SH-SY5Y (cell line): ENCODE measurements around the gene ARAP2.

Experiments
- GATA2 ChIP-seq: IDR thresholded peaks from 2 replicates; pipeline ENCODE4 v1.6.1; 2011; ENCODE audit warnings: mild to moderate bottlenecking, low read depth, low read length
- GATA3 ChIP-seq: IDR thresholded peaks from 2 replicates; pipeline ENCODE4 v1.6.1; 2011; ENCODE audit warnings: low read depth, mild to moderate bottlenecking, low read length, moderate library complexity

Gene ARAP2

DNA sequence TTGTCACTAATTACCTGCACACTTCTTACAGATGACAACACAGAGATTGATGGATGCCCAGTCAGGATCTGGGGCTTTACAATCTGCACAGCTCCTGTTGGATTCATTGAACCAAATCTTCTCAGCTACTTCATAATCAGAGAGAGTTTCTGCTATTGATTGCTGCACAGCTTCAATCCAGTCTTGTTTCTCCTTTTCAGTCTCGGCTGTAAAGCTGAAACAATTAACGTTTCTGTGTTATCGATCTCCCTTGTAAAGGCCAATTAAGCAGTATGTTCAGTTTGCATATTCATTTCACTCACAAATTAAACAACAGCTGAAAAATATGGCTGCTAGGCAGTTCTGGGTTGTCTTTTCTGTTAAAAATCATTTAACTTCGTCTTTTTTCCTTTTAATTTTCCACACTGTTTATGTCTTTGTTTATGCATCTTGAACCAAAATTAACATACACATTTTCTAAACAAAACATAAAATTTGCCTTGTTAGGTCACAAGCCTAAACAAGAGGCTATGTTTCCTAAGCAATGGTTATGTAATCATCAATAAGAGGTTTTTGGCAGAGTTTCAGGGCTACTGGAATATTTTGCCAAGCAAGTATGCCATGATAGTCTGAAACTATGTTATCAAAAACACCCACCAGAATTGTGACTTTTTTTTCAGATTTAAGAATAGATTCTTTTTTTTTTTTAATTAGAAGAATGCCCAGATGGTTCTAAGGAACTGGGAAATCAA, 79.2 kb downstream of the ARAP2 start:
- no peak for TF ChIP-seq GATA2

DNA sequence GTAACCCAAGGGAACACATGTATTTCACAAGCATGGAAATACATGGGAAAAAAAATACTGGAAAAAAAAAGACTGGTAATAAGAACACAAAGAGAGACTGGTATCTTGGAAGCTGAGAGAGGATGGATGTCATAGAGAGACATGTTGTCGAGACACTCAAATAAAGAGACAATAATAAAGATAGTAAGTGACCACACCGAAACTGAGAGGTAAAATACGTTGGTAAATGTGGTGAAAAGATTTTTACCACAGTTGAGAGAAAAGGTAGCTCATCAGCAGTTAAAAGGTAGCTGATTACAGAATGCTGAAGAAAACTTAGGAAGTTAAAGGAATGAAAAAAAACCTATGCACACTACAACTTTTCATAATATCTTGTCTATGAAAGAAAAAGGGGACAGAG, 81.1 kb downstream of the ARAP2 start:
- TF ChIP-seq GATA3 (no peak), GATA2 (no peak)

DNA sequence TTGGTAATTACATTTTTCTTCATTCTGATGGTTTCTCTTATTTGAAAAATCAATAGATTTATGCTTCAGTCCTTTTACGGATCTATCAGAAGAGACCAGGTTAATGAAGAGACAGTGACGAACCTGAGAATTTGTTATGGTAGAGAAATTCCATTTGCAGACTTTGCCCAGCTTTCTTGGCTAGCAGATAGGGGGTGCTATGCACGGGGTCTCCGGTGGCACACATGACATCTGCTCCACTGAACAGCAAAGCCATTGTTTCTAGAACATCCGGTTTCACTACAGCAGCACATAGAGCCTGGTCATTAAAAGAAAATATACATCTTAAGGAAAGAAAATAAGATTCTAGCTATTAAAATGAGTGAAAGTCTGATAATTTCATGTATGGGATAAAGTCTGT, 85.1 kb downstream of the ARAP2 start:
- TF ChIP-seq GATA2 = no peak
- no peak for TF ChIP-seq GATA3

DNA sequence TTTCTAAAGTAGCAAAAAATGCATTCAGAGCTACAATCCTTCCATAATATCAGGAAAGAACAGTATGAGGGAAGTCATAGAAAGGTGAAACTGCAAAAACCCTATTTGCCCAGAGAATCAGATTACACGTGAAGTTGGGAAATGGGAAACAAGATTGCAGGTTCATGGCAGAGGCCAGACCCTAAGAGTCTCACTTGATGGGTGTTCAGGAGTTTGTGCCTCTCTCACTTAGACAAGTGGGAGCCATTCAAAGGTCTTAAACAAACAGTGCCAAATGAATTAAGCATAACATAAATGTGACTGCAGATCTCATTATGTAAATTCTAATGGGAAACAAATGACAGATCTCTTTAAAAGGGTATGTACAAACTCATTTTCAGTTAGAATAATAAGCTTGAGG, 91.6 kb downstream of the ARAP2 start:
- TF ChIP-seq GATA3 (no peak), GATA2 (no peak)

DNA sequence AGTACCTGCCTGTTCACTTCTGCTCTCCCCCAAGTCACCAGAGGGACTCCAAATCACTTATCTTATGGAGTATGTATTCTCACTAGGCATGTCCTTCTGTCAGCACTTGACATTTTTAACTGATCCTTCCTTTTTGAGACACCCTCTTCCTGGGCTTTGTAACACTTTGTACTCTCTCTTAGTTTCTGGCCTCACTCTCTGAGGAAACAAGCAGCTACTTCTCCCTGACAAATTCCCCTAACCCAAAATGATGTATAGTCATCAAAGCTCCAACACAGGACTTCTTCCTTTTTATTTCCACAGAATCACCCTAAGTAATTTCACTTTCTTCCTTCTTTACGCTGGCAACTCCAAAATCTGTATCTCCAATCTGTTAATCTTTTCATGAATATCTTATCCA, 101.8 kb downstream of the ARAP2 start:
- TF ChIP-seq GATA2 (no peak), GATA3 (no peak)

DNA sequence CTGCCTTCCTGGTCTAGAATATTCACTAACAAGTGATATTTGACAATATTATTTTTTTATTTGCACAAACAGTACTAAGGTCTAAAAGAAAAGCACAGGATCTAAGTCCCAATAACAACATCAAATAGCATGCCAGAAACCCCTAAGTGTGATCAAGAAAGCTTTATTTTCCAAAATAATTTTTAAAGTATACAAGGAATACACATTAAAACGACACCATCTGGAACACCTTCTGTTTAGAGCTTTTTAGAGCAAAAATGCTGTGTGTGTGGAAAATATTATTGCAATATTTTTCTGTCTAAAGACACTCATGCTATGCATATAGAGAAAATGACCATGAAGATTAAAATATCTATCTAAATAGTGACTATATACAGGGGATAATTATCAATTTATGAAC, 103.1 kb downstream of the ARAP2 start:
- TF ChIP-seq GATA2 (no peak), GATA3 (no peak)

DNA sequence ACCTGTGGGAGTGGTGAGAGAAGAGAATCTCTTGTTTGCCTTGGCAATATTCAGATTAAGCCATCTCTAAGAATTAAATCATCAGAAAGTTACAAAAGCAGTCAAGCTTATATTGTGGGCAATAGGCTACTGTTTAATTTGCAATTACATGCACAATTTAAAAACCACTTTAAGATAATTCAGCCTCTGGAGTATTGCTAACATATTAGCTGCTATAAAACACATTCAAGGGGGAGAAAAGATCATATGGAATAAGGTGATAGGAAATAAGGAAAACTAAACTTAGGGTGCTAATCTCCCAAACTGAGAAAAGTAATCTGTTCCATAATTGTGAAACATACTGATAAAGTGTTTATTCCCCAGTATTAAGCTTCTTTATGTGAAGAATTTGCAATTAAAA, 103.9 kb downstream of the ARAP2 start:
- no peak for TF ChIP-seq GATA2
- no peak for TF ChIP-seq GATA3

DNA sequence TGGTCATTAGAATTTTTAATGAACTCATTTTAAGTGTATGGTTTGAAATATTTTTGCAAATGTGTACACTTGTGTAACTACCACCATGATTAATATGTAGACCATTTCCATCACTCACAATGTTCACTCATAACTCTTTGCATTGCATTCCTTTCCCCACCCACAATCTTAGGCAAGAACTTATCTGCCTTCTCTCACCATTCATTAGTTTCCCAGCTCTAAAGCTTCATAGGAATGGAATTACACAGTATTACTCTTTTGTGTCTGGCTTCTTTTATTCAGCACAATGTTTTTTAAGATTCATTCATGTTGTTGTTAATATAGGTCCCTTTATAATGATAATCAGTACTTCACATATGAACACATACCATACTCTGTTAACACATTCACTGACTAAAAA, 106.1 kb downstream of the ARAP2 start:
- TF ChIP-seq GATA2 (no peak), GATA3 (no peak)

DNA sequence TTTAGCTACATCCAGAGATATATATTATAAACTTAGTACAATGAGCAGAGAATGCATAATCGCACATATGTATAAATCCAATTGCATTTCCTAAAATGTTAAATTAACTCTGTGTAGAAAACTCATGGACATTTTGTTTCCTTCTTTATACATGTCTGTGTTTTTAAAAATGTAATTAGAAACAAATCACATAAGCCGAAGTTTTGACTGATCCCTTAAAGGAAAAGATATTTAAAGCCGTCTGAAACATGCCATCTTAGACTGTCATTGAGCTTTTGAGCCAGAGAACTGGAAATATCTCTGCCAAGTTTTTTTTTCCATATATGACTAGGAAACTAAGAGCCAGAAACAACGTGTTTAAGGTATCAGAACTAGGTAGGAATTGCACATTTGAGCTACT, 107.0 kb downstream of the ARAP2 start:
- TF ChIP-seq GATA3 = no peak
- TF ChIP-seq GATA2 = no peak

DNA sequence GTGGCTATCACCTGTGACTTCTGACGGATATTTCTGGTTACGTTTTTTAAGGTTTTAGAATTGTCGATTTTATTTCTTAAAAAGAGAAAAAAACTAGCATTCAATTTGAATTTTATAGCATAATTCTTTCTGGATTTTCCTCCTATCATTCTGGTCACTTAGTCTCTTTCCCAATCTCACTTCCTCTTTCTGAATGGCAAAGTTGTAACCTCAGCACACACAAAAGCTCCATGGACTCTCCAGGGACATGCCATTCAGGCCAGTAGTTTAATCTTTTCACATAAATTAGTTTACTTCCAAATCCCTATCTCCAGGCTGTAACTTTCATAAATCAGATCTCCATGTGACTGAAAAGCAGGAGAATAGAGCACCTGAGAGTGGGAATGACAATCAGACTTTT, 110.7 kb downstream of the ARAP2 start:
- TF ChIP-seq GATA2 (no peak), GATA3 (no peak)

DNA sequence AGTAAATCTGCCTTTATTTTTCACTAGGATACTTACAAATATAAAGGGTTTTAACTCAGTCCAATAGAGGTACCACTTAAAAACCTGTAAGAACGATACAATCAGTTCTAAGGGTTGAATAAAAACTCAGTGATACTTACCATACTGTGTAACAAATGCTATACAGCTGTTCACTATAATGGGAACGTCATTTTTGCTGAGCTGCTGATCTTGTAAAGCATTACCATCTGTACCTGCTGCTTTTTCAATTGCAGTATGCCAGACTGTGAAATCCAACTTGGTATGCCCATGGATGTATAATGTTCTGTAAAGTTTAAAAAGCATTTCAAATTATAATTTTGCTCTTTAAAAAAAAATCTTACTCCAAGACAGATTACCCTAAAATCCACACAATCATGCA, 111.2 kb downstream of the ARAP2 start:
- no peak for TF ChIP-seq GATA3
- TF ChIP-seq GATA2 = no peak

DNA sequence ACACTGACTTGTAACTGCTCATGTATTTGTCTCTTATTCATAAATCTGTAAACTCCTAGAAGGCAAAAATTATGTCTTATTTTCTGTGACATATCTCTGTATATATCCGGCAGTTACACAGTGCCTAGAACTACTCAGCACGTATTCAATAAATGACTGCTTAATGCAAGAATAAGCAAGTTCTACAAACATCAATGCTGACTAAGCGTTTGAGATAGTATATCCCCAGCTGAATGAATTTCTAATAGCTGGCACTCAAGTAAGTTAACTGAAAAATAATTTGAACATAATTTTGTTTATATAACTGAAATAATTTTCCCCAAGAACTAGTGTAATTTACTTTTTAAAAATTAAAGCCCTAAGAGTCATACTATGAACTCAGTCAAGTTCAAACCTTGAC, 113.7 kb downstream of the ARAP2 start:
- TF ChIP-seq GATA2 (no peak), GATA3 (no peak)

DNA sequence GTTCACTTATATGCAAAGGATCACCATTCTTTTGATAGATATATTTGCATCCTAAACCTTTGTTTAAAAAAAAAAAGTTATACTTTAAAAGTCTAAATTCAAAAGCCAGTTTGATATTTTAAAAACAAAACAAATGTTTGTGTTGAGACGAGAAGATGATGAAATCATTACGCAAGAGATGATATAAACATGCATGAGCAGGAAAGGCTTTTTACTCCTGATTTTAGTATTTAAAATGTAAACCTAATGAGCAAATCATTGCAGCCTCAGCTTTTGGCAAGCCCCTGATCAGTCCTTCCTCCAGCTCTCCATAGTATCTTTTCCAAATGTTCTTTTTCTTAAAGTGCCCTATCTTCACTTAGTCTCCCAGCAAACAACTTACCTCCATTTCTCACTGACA, 115.6 kb downstream of the ARAP2 start:
- TF ChIP-seq GATA2 (no peak), GATA3 (no peak)

DNA sequence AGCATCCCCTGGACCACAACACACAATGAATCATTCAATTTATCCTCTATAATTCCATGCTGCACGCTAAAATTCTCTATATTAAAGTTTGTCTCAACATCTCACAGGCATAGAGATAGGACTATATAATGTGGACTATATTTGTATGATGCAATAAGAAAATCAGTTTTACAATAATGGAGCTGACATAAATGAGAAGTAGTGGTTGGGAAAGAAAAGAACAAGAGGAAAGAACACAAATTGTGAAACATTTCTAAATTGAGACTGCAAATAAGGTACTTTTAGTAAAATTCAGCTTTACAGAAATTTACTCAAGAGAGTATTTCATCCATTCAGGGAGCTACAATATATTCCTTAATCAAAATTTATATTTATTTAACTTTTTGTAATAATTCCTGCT, 120.4 kb downstream of the ARAP2 start:
- TF ChIP-seq GATA2 = no peak
- TF ChIP-seq GATA3 = no peak

DNA sequence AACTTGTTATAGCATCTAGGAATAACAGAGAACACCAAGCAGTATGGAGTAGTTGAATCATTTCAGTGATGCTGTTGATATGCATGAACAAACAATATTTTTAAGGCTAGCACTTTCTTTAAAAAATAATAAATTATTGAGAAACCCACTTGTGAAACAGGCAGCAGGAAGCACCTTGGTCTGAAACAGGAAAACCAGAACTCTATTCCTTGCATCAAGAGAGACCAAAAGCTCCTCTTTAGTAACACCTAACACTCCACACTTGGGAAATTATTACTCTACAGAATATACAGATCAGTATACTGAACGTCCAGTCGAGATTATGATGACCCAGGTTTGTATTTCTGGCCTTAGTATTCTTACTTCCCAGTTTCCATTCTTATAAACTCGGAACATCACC, 129.0 kb downstream of the ARAP2 start:
- no peak for TF ChIP-seq GATA3

DNA sequence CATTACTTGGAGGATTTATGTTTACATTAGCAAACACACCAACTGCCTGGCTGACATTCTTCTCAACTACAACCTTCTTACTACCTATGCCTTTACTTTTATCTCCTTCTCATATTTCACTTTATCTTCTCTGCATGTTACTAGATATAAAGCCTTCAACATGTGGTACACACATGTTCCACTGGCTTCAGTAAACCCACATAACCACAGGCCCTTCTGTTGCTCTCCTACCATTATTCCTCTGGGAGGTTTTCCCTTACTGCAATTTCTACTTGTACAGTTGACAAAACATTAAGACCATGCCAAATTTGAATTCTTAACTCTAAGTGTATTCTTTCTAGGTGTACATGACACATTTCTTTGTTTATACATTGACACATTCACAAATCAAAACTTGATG, 133.1 kb downstream of the ARAP2 start:
- TF ChIP-seq GATA3 (no peak), GATA2 (no peak)

DNA sequence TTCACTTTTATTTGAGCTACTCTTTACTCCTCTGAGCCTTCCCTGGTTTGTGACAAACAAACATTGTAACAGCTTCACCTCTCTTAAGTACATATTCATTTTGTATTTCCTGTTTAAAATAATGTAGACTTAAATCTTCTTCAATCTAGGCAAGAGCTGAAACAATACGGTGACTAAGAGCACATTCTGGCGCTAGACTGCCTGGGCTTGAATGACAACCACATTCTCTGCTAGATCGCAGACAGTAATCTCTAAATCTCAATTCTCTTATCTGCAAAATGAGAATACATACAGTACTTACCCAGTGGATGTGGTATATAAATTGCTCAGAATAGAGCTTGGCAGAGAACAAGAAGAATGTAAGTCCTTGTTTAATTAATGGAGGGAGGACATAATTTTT, 144.8 kb downstream of the ARAP2 start:
- TF ChIP-seq GATA3 (no peak), GATA2 (no peak)
